GM15510 (cell line): ENCODE measurements around the gene AHNAK.

Source experiments
- POLR2A ChIP-seq: IDR thresholded peaks from 3 replicates; pipeline ENCODE4 v1.6.1; 2011; ENCODE audit warnings: borderline replicate concordance; ENCODE audit not compliant: insufficient read length; ENCODE audit errors: extremely low read depth

The AHNAK gene

DNA sequence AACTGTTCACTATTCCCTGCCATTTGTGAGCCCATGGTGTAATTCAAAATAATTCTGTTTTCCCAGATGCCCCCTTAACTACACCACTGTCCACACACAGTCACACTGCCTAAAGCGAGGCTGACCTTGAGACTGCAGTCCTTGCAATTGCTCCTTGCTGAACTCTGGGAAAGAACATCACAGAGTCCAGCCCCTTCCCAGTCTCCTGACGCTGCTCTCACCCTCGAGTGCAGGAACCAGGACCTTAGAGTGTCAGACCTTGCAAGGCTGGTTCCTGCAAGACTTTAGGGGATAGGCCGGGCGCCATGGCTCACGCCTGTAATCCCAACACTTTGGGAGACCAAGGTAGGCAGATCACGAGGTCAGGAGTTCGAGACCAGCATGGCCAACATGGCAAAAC lies 33.6 kb downstream of the AHNAK start:
- TF ChIP-seq POLR2A, result no peak

DNA sequence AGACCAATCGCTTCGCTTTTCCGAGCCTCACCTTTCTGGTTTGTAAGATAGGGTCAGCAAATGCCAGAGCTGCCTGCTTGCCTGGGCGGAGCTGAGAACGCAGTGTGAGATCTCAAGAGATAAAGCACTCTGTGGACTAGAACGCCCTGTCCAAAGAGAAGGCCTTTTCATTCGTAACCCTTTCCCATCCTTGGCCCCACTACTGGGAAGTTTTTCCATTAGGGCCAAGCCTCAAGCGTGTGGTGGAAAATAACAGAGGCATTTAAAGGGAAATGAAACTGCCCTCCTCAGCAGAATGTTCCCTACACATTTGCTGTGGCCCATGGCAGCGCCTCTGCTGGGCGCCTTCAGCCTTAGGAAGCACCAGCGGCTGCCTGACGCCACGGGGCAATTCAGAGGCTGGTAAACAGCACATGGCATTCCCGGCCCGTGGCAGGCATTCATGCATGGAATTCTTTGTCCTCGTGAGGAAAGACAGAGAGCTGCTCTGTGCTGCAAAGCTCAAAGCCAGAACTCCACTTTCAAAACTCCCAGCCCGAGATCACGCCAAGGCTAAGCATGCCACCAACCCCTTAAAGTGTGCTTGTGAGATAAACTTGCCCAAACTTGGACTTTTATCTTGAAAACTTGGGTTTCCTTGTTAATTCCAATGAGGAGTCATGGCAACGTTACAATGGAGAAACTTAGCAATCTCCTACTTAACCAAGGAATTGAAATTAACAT lies 38.1 kb downstream of the AHNAK start:
- no peak for TF ChIP-seq POLR2A

DNA sequence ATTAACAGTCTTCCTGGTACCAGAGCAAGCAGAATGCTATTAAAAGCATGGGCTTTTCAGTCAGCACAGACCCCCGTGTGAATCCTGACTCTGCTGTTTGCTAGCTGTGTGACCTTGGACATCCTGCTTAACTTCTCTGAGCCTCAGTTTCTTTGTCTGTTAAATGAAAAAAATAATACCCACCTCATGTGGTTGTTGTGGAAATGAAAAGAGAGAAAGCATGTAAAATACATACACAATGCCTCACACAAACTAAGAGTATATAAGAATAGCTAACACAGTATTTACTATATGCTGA lies 39.5 kb downstream of the AHNAK start:
- no peak for TF ChIP-seq POLR2A

DNA sequence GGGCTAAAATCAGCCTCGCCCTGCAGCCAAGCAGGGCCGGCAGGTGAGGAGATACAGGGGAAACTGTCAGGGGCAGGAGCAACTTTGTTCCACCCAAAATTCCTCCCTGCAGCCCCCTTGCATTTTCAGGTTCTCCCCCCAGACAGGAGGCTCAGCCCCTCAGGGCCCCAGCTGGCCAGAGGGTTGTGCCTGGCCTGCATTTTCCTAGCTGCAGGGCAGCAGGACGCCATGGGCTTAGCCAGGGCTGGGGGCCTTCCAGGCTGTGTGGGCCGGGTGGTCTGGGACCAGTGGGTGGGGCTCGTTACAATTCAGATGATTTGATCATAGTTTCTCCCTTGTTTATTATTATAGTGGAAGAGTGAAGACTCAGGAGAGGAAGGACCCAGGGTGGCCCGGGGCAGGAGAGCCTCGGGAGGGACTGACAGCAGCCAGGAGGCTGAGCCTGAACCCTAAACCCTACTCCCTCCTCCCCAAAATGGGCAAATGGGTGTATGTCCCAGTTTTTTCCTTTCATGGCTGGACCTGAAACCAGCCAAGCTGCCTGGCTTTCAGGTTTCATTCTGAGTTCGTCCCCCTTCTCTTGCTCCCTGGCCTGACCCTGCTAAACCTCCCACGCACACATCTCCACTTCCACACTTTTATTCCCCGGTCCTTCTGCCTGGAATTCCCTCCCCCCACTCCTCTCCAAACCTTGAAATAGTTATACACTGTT lies 40.0 kb downstream of the AHNAK start:
- no peak for TF ChIP-seq POLR2A

DNA sequence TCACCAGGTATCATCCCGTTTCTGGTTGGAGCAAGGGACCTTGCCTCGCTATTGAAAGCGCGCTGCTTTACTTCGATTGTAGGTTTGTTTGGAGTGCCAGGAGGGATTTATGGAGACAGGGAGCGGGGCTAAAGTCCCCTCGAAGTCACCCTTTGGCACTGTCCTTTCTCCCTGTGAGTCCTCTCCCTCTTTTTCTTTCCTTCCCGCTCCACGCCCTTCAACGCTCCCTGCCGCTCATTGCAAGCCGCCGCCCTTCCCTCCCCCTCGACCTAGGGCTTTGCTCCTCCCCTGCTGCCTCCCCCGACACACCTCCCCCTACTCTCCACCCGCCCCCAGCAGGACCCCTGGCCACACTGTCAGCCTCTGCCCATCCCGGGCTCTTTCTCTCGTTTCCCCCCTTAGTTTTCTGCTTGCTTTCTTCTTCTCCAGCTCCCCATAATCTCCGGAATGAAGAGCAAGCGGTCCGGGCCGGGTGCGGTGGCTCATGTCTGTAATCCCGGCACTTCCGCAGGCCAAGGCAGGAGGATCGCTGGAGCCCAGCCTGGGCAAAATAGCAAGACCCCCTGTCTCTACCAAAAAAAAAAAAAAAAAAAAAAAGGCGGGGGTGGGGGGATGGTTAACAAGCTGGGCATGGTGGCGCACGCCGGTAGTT lies 41.0 kb downstream of the AHNAK start:
- no peak for TF ChIP-seq POLR2A

DNA sequence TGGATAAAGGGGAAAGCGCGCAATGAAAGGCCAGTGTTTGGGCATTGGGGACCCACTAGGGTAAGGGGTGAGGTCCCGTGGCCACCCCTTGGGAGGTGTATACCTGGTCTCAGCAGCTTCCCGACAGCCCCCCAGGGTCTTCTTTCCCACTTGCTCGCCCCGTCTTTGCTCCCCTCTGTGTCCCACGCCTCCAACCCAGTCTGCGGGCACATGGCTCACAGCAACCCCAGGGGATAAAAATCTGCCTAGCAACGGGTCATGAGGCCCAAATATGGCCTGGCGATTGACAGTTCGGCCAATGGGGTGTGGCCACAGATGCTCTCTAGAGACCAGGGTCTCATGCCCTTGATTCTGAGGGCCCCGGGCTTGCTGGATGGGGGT lies 41.6 kb downstream of the AHNAK start:
- TF ChIP-seq POLR2A, result no peak

DNA sequence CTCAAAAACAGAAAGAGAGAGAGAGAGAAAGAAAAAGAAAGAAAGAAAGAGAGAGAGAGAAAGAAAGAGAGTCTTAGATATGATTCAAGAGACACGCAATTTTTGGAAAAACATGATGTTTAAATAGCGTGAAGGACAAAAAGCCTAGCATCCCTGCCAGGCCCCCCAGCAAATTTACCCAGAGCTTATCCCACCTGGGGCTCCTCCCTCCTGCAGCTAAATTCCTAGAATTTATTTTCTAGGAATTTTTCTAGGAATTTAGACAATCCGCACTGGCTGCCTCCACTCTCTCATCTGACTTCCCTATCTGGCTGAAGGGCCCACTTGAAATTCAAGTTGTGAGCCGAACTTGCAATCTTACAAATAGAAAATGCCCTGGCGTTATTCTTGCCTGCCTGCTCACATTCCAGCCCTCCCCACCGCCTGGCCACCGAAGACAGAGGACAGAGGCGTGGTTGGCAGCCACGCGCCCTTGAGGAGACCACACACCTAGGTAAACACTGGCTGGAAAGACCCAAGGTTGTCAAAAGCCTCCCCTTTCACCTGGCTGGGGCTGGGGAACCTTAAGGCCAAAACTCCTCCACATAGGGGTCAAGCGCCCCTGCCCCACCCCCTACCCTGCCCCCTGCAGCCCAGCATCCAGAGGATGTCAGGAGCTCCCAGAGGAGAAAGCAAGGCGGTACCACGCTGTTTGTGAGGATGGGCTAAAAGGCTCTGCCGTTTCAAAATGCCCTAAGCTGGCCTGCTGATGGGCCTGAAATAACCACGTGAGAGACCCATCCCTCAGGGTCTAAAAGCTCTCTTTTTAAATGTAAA lies 42.2 kb downstream of the AHNAK start:
- no peak for TF ChIP-seq POLR2A

DNA sequence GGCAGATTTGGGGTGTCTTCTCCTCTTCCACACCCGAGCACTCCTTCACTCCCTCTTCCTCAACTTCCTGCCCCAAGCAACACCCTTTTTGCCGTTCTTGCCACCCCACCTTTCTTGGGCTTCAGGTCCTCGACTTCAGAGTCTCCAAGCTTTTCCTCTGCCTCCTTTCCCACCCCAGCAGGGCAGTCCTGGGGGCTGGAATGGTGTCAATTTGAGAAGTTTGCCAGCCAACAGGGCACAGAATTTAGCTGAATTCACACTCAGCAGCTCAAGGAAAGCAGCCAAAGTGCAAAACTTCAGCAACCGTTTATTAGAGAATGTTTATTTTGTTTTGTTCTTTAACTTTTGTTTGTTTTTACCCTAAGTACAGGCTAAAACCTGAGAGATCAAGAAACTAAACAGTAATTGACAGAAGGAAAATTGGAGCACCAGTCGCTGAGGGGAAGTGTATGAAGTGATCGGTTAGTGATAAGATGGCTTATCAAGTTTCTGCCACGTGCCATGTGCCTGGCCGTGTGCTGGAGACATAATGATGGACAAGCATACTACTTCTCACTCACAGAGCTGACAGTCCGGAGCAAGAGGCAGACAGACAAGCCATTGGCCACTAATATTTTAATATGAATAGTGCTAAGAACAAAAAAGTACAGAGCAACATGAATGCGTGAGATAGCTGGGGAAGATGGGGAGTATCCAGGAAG lies 44.4 kb downstream of the AHNAK start:
- TF ChIP-seq POLR2A, result no peak

DNA sequence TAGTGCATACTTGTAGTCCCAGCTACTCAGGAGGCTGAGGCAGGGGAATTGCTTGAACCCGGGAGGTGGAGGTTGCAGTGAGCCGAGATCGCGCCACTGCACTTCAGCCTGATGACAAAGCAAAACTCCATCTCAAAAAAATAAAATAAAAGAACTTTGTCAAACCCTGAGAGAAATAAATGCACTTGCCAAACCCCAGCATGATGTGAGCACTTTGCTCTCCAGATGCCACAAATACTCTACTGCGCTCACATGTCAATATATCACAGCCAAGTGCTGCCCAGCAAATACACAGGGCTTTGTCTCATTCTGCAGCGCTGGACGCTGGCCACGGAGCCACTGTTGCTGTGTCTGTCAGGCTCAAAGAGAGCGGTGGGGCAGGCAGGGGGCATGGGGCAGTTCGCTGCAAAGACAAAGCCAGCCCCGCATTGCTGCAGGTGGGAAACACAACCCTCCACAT lies 45.1 kb downstream of the AHNAK start:
- no peak for TF ChIP-seq POLR2A

DNA sequence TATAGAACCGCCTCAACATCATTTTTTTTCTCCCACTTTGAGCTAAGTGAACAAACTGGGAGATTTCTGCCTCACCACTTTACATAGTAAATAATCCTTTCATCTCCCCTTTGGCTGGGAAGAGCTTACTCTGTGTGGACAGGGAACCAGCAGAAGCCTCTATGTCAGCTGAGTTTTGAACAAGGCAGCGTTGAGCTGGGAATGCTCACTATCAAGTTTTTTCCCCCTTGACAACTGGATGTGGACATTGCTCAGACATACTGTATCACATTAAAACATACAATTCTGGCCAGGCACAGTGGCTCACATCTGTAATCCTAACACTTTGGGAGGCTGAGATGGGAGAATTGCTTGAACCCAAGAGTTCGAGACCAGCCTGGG lies 46.0 kb downstream of the AHNAK start:
- no peak for TF ChIP-seq POLR2A

DNA sequence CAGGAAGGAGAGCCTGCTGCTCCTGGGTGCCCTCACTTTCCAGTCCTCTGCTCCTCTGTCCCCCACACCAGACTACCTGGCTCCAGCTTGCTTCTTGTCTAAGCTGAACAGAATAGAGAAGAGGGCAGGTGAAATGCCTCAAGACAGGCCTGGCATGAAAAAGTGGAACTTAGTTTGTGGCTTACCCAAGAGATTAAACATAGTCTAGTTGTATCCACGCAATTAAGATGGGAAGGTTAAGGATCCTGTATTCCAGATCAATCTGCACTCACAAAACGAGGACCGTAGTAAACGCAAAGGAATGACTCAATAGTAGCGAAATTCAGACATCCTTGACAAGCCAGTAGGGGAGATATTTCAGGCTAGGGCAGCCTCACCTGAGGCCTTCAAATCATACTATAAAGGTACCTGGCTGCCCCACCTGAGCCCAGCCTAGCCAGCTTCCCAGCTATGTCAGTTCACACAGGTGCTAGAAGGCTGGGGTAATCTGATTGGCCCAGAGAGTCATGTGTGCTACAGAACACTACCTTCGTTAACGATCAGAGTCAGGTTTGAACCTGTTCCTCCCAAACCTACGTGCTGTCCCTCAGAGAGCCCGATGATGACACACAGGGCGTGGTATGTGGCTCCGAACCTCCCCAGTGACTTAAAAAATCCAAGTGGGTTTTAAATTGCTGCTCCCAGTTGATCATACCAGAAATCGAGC lies 46.5 kb downstream of the AHNAK start:
- TF ChIP-seq POLR2A, result no peak

DNA sequence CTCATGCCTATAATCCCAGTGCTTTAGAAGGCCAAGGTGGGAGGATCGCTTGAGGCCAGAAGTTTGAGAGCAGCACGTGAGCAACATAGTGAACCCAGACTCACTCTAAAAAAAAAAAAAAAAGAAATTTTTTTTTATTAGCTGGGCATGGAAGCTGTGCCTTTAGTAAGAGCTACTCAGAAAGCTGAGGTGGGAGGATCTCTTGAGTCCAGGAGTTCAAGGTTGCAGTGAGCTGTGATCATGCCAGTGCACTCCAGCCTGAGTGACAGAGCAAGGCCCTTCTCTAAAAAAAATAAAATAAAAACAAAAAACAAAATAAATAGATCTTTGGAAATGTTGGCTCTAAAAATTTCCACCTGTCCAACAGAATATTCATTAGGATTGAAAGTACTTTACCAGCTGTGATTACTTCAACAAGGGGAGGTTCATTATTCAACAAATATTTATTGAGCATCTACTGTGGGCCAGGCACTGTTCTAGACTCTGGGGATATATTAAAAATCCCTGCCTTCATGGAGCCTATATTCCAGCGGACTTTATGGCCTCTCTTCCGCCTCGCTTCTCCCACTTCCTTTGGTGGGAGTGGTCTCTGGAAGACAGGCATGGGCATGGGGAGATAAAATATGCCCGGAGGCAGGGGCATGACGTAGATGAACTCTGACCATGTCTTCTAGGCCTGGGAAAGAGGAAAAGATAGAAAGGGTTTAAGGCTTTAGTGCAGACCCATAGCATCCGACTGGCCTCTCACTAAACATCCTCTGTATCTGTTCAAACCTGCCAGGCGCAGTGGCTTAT lies 47.9 kb downstream of the AHNAK start:
- no peak for TF ChIP-seq POLR2A

DNA sequence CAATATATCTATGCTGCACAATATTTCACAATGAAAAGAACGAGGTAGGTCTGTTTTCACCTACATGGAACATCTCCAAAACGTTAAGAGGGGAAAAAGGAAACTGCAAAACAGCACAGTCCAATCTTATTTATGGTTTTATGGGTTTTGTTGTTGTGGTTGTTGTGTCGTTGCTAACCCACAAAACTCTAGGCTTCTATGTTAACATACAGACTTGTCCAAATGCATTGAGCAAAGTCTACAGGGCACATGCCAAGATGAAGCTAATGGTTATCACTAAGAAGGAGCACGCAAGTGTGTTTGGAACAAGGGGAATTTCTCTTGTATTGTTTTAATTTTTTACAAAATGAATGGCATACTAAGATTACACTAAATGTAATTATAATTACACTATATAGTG lies 48.6 kb downstream of the AHNAK start:
- TF ChIP-seq POLR2A, result no peak
